ENCODE results near the gene FLT4.

DNA sequence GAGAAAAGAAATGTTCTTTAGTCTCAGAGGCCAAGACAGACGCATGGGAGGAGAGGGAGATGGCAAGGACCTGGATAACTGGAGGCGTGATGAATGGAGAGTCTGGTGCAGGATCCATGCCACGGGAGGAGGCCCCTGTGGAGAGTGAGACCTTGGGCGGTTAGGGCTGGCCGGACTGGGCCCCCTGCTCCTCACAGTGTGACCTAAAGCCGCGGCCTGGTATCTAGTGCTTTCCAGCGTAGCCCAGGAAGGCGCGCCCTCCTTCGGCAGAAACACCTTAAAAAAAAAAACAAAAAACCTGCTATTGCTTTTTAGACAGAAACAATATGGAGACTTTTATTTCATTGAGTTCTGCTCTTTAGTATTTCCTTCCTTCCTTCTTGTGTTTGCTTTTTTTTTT lies 91.2 kb downstream of the FLT4 start:
- TF ChIP-seq EZH2 (IDR thresholded peaks at IDR 0.05; ENCODE audit: low read length, missing control alignments) = no peak
- TF ChIP-seq, protein P1, sequence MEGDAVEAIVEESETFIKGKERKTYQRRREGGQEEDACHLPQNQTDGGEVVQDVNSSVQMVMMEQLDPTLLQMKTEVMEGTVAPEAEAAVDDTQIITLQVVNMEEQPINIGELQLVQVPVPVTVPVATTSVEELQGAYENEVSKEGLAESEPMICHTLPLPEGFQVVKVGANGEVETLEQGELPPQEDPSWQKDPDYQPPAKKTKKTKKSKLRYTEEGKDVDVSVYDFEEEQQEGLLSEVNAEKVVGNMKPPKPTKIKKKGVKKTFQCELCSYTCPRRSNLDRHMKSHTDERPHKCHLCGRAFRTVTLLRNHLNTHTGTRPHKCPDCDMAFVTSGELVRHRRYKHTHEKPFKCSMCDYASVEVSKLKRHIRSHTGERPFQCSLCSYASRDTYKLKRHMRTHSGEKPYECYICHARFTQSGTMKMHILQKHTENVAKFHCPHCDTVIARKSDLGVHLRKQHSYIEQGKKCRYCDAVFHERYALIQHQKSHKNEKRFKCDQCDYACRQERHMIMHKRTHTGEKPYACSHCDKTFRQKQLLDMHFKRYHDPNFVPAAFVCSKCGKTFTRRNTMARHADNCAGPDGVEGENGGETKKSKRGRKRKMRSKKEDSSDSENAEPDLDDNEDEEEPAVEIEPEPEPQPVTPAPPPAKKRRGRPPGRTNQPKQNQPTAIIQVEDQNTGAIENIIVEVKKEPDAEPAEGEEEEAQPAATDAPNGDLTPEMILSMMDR (conservative IDR thresholded peaks at IDR 0.05 in 1 of 2, IDR thresholded peaks at IDR 0.05 in 1 of 2; ENCODE audit: low read depth in 1 of 2, low read length in 2 of 2) = no peak
